SU-DHL-6 (cell line): ENCODE measurements around the gene FOXB2.

Experiments used
- CTCF ChIP-seq: fragments of 200-600 bp; sonication (generic); IDR thresholded peaks from one replicate; pipeline ENCODE4 v1.5.1; 2017; ENCODE audit warnings: antibody characterized with exemption, mild to moderate bottlenecking, low read length, moderate library complexity; ENCODE audit not compliant: insufficient read depth, poor library complexity, severe bottlenecking
- EZH2phosphoT487 ChIP-seq: fragments of 200-600 bp; sonication (generic), shearing (Covaris generic); conservative IDR thresholded peaks from 2 replicates; pipeline ENCODE4 v1.6.1; 2018; ENCODE audit warnings: mild to moderate bottlenecking, antibody characterized with exemption, low read length, moderate library complexity, mixed read lengths

- TF ChIP-seq CTCF (no peak), EZH2phosphoT487 (no peak)
Measured at GRCh38 chr9:77030045-77030444, 10.6 kb downstream of the FOXB2 start.
